GM18526 (cell line): ENCODE data around the gene SPTB.

Source experiments
- POLR2A ChIP-seq: IDR thresholded peaks from 3 replicates; pipeline ENCODE4 v1.6.1; 2011; ENCODE audit not compliant: insufficient read length; ENCODE audit errors: extremely low read depth

SPTB gene

DNA sequence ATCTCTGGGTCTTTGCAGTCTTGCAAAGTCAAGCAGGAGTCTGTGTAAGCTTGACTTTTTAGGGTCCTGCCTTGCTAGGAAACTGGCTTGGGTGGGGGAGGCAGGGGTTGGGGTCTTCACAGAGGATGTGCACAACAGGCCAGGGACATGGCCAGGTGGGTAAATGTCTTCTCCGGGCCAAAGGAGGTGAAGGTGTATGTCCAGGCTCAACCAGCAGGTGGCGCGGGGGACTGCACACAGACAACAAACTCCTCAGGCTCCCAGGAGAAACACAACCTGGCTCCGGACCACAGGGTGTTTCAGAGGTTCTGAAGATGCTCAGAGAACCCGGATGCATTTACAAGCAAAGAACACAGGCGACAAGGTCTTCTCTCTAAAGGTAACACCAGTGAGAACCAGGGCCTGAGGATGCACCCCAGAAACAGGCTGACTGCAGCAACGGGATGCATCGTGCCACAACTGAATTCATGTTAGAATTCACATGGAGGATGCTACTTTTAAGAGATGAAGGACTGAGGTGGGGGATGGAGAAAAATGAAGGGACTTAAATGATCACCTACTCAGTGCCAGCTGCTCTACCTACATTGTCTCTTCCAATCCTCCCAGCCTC lies 119.5 kb downstream of the SPTB start:
- TF ChIP-seq POLR2A, result no peak

DNA sequence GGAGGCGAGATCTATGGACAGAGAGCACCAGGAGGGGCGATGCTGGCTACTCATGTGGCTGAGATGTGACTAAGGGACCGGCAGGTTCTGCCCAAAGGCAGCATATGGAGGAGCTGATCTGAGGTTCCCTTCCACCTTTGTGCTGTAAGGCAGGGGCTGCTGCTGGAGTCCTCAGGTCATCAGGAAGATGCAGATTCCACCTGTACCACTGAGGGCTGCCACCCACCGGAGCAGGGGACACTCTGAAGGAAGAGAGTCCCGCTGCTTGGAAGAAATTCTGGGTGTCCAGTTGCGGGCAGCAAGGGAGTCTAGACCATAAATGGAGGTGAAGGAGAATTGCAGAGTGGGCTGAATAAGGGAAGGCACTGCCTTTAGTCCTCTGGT lies 120.2 kb downstream of the SPTB start:
- TF ChIP-seq POLR2A, result no peak

DNA sequence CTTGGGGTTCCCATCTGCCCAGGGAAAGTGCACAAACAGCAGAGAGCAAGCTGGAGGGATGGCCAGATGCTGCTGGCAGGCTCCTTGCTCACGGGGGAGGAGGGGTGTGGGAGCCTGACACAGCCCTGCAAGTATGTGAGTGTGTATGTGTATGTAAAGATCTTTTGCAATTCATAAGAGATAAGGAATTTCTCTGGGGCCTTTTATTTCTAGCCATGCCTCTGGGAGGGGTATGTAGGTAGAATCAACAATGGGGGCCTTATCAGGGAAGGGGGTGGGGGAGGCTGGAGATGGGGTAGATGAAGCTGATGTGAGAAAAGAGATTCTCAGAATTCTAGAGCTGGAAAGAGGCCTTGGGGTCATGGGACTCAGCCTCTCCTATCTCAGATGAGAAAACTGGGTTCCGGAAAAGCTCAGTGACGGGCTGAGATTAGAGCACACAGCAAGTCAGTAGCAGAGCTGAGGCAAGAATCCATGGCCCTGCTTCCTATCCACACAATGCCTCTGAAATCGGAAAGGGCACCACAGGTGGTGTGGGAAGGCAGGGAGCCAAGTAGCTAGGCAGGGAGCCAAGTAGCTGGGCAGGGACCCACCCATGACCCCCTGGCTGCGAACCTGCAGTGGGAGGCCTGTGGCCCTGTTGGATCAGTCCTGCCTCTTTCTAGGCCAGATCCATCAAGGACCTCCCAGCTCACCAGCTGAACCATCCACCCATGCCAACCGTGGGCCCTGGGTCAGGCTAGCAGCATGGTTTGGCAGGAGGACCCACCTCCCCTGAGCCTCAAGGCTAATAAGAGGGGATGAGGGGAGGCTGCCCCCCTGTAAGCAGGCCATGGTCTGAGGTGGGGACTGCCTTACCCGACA lies 120.8 kb downstream of the SPTB start:
- TF ChIP-seq POLR2A, result no peak

DNA sequence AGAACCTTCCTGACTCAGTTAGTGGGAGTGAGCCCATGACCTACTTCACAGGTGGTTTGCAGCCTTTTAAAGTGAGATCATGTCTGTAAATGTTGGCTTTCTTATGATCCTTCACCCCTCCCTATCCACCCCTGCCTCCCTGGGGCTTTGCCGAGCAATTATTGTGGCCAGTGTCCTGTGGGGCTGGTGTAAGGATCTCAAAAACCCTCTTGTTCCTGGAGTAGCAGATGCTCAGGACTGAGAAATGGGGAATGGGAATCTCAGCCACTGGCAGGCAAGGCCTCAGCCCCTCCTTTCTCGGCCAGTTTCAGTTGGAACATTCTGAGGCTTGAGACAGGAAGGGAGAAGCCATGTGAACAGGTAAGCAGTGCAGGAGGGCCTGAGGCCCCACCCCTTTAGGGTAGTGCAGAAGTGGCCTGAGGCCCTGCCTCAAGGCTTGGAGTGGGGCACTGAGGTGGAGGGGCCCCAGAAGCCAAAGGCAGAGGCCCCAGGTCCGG lies 121.6 kb downstream of the SPTB start:
- no peak for TF ChIP-seq POLR2A

DNA sequence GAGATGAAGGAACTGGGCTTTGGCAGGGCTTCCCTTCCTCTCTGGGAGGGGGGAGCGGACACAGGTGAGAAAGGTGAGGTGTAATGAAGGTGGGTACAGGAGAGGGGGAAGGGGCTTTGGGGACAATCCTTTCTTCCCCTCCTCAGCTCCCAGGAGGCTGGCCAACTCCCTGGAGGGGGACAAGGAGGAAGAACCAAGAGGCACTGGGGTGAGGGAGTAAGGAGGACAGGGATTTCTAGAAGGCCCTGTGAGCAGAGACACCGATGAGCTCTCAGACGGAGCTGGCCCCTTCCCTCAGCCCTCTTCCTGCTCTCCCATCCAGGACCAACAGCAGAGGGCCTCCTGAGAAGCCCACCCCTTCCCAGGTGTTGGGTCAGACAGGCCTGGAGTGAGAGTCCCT lies 122.1 kb downstream of the SPTB start:
- no peak for TF ChIP-seq POLR2A

DNA sequence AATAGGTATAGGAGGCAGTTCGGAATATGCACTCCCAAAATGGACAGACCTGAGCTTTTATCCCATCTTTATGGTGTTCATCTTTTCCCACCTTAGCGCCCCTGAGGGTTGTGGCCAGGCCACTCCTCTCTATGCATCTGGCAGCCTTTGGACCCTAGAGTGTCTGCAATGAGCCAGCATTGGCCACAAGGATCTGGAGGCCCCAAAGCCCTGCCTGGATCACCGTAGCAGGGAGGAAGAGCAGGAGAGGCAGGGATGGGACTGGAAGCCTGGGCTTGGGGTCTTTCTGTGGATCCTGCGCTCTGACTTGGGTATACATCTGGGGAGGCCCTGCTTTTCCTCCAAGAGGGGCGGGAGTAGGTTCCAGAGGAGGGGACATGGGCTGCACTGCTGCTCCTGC lies 123.0 kb downstream of the SPTB start:
- no peak for TF ChIP-seq POLR2A

DNA sequence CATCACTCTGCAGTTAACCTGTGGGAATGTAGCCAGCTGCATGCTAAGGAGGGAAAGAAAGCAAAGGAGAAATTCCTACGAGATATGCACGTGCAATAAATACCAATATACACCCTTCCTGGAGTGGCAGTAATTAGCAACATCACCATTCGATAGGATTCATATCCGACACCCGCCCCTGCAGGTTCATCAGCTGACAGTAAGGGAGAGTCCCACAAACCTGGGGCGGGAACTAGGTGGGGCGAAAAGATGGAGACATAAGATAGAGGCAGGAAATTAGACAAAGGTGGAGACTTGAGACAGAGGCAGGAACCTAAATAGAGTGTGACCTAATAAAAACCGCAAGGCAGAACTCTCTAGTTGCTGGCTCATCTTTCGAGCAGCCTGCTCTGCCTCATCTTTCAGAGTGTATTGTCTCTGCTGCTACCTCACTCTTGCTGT lies 123.9 kb downstream of the SPTB start:
- TF ChIP-seq POLR2A, result no peak

DNA sequence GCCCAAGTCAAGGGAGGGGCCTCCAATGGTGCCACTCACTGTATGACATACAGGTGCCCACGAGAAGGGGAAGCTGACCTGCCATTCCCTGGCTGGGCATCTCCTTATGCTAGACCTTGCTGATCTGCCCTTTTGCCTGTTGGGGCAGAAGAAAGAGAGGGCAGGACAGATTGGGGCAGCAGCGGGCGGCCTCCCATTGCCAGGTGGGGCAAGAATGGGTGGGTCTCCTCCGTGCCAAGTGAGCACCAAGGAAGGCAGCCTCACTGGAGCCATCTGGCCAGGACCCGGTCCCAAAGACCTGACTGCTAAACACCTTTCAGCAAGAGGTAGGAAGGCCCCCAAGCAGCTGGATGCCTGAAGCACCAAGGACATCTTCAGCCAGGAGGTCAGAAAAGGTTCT lies 125.0 kb downstream of the SPTB start:
- TF ChIP-seq POLR2A, result no peak

DNA sequence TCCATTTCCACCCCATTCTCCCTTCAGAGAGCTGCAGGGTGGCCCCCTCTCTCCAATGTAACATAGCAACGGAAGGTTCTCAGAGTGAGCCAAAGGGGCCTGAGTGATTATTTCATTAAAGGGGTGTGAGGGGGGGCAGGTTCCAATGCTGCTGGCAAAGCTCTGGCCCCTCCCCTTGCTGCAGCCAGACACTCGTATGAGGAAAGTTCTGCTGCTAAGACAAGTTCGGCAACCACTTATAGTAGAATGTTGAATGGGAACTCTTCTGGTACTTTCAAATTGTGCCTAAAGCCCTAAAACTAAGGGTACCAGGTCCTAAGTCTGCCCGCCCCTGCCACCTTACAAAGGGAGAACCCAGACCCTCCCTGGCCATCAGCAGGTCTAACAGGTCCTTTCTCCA lies 125.7 kb downstream of the SPTB start:
- TF ChIP-seq POLR2A, result no peak

DNA sequence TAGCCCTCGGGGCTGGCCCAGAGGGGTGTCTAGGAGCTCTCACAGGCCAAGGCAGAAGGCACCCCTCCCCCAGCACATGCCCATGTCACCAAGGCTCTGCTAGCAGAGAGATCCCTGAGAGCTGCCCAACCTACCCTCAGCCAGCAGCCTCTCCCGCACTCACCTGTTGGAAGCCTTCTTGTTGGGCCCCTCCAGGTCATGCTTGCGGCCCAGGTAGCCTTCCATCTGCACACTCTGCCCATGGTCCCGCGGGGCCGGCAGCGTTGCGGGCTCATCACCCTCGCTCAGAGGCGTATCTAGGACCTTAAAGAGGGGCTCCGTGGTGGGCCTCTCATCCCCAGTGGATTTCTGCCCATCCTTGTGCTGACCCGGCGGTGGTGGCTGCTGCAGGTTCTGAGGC lies 126.3 kb downstream of the SPTB start:
- no peak for TF ChIP-seq POLR2A

DNA sequence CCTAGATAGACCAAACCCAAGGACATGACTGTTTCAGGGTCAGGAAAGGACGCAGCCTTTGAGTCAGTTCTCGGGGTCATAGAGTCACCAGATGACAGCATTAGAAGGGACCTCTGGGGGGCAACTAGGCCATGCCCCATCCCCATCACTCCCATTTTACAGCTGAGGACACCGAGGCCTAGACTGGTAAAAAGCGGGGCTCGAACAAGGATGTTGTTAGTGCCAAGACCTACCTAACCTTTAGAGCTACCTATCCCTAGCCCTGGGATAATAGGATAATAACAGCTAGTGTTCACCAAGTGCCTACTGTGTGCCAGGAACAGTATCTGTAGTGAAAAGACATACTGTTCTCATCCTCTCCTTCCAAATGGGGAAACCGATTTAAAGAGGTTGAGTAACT lies 126.8 kb downstream of the SPTB start:
- TF ChIP-seq POLR2A, result no peak

DNA sequence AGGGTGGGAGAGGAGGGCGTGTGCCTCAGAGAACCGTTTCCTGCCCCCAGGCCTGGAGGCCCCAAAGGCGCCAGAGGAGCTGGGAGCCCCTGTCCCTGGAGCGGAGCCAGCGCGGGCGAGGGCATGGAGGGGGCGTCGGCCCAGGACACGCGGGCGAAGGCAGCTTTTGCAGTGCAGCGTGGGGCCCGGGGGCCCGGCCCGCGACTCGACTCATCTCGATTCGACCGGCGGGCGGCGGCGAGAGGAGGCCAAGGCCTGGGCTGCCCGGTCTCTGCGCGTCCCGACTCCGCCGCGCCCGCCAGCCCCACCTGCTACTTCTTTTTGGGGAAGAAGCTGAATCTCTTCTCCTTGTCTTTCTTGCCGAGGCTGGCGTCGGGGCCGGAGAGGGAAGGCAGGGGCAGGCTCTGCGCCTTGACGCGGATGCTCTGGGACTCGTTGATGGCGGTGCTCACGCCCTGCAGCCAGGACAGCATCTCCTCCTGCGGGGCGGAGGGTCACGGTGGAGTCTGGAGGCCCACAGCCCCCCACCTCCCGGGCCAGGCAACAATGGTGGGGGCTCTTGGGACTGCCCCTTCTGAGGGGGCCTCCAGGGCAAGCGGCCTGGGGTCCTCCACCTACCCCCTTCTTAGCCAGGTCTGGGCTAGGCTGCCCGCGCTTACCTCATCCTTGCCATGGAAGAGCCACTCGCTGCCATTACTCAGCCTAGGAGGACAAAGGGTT lies 130.6 kb downstream of the SPTB start:
- no peak for TF ChIP-seq POLR2A

DNA sequence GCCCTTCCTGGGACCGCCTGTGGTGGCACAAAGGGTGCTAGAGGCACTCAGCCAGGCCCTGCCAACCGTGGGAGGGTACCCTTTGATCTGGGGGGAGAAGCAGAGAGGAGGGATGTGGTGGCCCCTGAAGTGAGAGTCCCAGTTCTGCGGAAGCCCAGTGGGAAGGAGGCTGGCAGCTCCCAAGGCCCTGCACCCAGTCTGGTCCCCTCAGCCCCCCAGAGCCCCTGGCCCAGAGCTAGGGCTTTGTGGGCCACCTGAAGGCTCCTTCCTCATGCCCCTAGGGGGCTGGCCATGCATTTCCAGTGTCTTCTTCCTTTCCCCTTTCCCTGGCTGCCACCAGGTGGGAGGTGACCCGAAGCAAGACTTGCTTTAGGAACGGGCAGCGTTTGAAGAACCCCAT lies 131.2 kb downstream of the SPTB start:
- TF ChIP-seq POLR2A, result no peak

DNA sequence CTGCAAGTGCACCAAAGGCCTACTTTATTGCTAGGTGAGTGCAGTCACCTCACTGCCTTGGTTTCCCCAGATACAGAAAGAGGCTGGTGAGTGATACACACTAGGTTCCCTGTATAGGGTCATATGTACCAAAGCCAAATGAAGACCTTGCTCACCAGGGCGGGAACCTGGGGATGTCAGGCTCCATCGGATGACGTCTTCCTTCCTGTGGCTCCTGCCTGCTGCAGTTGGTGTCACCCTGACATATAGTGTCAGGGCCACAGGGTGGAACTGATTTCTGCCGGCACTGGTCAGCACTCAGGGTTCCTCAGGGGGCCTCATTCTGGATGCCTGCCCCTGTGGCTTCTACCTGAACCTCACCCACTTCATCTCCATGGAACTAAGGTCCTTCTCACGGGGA lies 132.4 kb downstream of the SPTB start:
- TF ChIP-seq POLR2A, result no peak

DNA sequence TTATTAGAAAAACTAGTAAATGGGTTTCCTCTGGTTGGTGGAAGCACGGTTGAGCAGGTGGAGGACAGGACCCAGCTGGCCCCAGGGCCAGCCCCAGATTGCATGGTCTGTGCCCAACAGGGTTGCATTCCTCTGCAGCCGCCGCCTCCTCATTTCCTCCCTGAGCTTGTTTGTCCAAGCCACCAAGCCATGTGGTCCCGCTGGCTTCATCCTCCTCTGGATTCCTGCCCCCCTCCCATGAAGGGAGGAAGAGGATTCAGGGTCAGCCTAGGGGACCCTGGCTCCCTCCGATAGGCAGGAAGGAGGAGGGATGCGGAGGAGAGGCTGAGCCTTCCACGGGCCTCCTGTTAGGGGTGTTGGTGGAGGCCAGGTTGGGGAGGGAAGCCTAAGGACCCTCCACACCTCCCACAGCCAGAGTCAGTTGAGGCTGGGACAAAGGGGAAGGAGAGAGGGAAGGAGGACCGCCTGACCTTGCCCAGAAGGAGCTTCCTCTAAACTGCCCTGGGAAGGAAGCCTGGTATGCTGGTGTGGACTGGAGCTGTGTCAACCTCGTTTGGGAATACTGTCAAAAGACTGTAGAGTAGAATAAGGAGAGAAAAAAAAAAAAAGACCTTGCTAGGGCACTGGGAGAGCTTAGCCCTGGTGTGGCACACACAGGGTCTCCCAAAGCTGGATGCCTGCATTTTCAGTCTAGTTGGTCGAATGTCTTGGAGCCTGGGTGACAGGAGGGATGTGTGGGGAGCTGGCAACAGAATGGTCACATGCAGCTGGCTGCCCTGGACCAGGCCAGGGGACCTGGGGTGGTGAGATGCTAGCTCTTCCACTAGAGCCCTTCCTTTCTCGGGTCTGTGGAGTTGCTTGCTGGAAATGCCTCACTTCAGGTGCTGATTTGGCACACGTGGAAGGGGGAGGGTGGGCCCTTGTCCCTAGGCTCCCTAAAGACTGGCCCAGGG lies 133.1 kb downstream of the SPTB start:
- TF ChIP-seq POLR2A, result no peak
